Putamen (tissue), 1 donor: ENCODE data around the gene TAS1R3.
"Not testable (repeated sequence)": the region's sequence is repeated elsewhere in the genome, so short reads cannot be mapped to it uniquely, and the experiment has no call there.

Source experiments
- DNase-seq: peaks from one replicate; pipeline ENCODE4 v3.0.0-alpha.2; 2016; ENCODE audit warnings: low spot score

The TAS1R3 gene

GRCh38 chr1:1354271-1355247 is 23.5 kb downstream of the TAS1R3 start:
- no peak for DNase-seq

- DNase-seq, result no peak
These were observed 24.3 kb downstream of the TAS1R3 start for GRCh38 chr1:1355416-1355815.

- DNase-seq, result no peak
These were observed 25.2 kb downstream of the TAS1R3 start for GRCh38 chr1:1356166-1356795.

GRCh38 chr1:1356796-1357401 is 25.8 kb downstream of the TAS1R3 start:
- no peak for DNase-seq

- DNase-seq, result no peak
These were observed 26.9 kb downstream of the TAS1R3 start for GRCh38 chr1:1357871-1358432.

- no peak for DNase-seq
These were observed 27.6 kb downstream of the TAS1R3 start, which contains the start of gene MXRA8 for GRCh38 chr1:1358433-1359271. TSS of gene MXRA8 (minus strand) at chr1:1358555. CDS start at chr1:1358504, 51 bp downstream.

GRCh38 chr1:1359308-1359663 is 28.2 kb downstream of the TAS1R3 start:
- DNase-seq, result no peak

- no peak for DNase-seq
These were observed 28.8 kb downstream of the TAS1R3 start for GRCh38 chr1:1359664-1360468.

GRCh38 chr1:1360506-1361169 is 29.6 kb downstream of the TAS1R3 start:
- DNase-seq, result no peak

- DNase-seq, result no peak
These were observed 30.3 kb downstream of the TAS1R3 start for GRCh38 chr1:1361233-1361981.

- DNase-seq, result no peak
These were observed 30.9 kb downstream of the TAS1R3 start for GRCh38 chr1:1361982-1362423.

GRCh38 chr1:1364266-1364665 is 33.2 kb downstream of the TAS1R3 start:
- no peak for DNase-seq

GRCh38 chr1:1365875-1366698 is 35.0 kb downstream of the TAS1R3 start:
- no peak for DNase-seq

- no peak for DNase-seq
These were observed 35.6 kb downstream of the TAS1R3 start for GRCh38 chr1:1366699-1367066.

- no peak for DNase-seq
These were observed 36.2 kb downstream of the TAS1R3 start for GRCh38 chr1:1367315-1367714.

GRCh38 chr1:1370094-1370493 is 39.0 kb downstream of the TAS1R3 start:
- DNase-seq, result not testable (repeated sequence)

GRCh38 chr1:1370771-1371300 is 39.8 kb downstream of the TAS1R3 start:
- DNase-seq, result no peak

GRCh38 chr1:1371364-1371745 is 40.3 kb downstream of the TAS1R3 start:
- DNase-seq, result no peak
